Measurements from ENCODE around the gene TPPP. TPM values are rescaled to one million over a fixed set of nuclear protein-coding genes. Genes with fewer than 3 reads are reported as not detected.

The TPPP gene
- total RNA-seq, 2 experiments from 2014 or later: 0.53 to 0.55 TPM

- Mint-ChIP-seq H3K36me3 (peaks cover 18% of the 10 kb centered on the region), H3K4me1 (ENCODE audit: low read depth) (no peaks in the 10 kb centered on the region), H3K9me3 (no peaks in the 10 kb centered on the region), H3K27me3 (no peaks in the 10 kb centered on the region), H3K27ac (no peak overlapping the region), H3K4me3 (no peak overlapping the region)
- POLR2A ChIA-PET: no interaction called here
- CTCF ChIA-PET: no interaction called here
- intact Hi-C loops (cut with micrococcal nuclease): no loop called here
- DNase-seq: no peak
Measured at GRCh38 chr5:627840-628239, 65.3 kb downstream of the TPPP start.

- ChIA-PET CTCF (no interaction called here), POLR2A (no interaction called here)
- Mint-ChIP-seq H3K27me3 (no peaks in the 10 kb centered on the region), H3K4me1 (ENCODE audit: low read depth) (no peaks in the 10 kb centered on the region), H3K36me3 (peaks cover 22% of the 10 kb centered on the region), H3K27ac (no peak overlapping the region), H3K4me3 (no peak overlapping the region), H3K9me3 (no peaks in the 10 kb centered on the region)
- no peak for DNase-seq
- intact Hi-C loops (cut with micrococcal nuclease): no loop called here
Measured at GRCh38 chr5:626850-627249, 66.3 kb downstream of the TPPP start.

GRCh38 chr5:625516-625915 lies 67.6 kb downstream of the TPPP start:
- no peaks in the 10 kb centered on the region for H3K9me3 Mint-ChIP-seq
- no peaks in the 10 kb centered on the region for H3K27me3 Mint-ChIP-seq
- peaks cover 28% of the 10 kb centered on the region for H3K36me3 Mint-ChIP-seq
- no peak overlapping the region for H3K27ac Mint-ChIP-seq
- CTCF ChIA-PET: no interaction called here
- DNase-seq: no peak
- H3K4me3 Mint-ChIP-seq: no peak overlapping the region
- intact Hi-C loops (cut with micrococcal nuclease): no loop called here
- POLR2A ChIA-PET: no interaction called here
- H3K4me1 Mint-ChIP-seq (ENCODE audit: low read depth): no peaks in the 10 kb centered on the region

GRCh38 chr5:624951-625230 lies 68.3 kb downstream of the TPPP start:
- H3K9me3 Mint-ChIP-seq: no peaks in the 10 kb centered on the region
- peaks cover 32% of the 10 kb centered on the region for H3K36me3 Mint-ChIP-seq
- CTCF ChIA-PET: no interaction called here
- intact Hi-C loops (cut with micrococcal nuclease): no loop called here
- DNase-seq: no peak
- no peaks in the 10 kb centered on the region for H3K27me3 Mint-ChIP-seq
- no peak overlapping the region for H3K27ac Mint-ChIP-seq
- POLR2A ChIA-PET: no interaction called here
- H3K4me3 Mint-ChIP-seq: no peak overlapping the region
- H3K4me1 Mint-ChIP-seq (ENCODE audit: low read depth): no peaks in the 10 kb centered on the region

- Mint-ChIP-seq H3K4me3 (no peak overlapping the region), H3K4me1 (ENCODE audit: low read depth) (no peaks in the 10 kb centered on the region), H3K36me3 (peaks cover 36% of the 10 kb centered on the region), H3K27me3 (no peaks in the 10 kb centered on the region), H3K9me3 (no peaks in the 10 kb centered on the region), H3K27ac (no peak overlapping the region)
- DNase-seq: no peak
- ChIA-PET POLR2A (no interaction called here), CTCF (no interaction called here)
- intact Hi-C loops (cut with micrococcal nuclease): no loop called here
Measured at GRCh38 chr5:624118-624950, 68.8 kb downstream of the TPPP start.

- Mint-ChIP-seq H3K27ac (no peak overlapping the region), H3K4me1 (ENCODE audit: low read depth) (no peaks in the 10 kb centered on the region), H3K36me3 (peaks cover 35% of the 10 kb centered on the region), H3K4me3 (no peak overlapping the region), H3K9me3 (no peaks in the 10 kb centered on the region), H3K27me3 (no peaks in the 10 kb centered on the region)
- intact Hi-C loops (cut with micrococcal nuclease): no loop called here
- ChIA-PET CTCF (no interaction called here), POLR2A (no interaction called here)
- DNase-seq: no peak
Measured at GRCh38 chr5:623531-623930, 69.6 kb downstream of the TPPP start.

- POLR2A ChIA-PET: no interaction called here
- Mint-ChIP-seq H3K36me3 (peaks cover 38% of the 10 kb centered on the region), H3K27ac (no peak overlapping the region)
Measured at GRCh38 chr5:622946-623522, 70.1 kb downstream of the TPPP start.

GRCh38 chr5:622359-622758 lies 70.8 kb downstream of the TPPP start:
- H3K9me3 Mint-ChIP-seq: no peaks in the 10 kb centered on the region
- ChIA-PET POLR2A (no interaction called here), CTCF (no interaction called here)
- H3K27me3 Mint-ChIP-seq: no peaks in the 10 kb centered on the region
- no peak overlapping the region for H3K4me3 Mint-ChIP-seq
- no peak for DNase-seq
- peaks cover 35% of the 10 kb centered on the region for H3K36me3 Mint-ChIP-seq
- H3K4me1 Mint-ChIP-seq (ENCODE audit: low read depth): no peaks in the 10 kb centered on the region
- no peak overlapping the region for H3K27ac Mint-ChIP-seq
- intact Hi-C loops (cut with micrococcal nuclease): no loop called here

More at GRCh38 chr5:622946-623522, 70.1 kb downstream of the TPPP start:
- no peak overlapping the region for H3K4me3 Mint-ChIP-seq
- DNase-seq: no peak
- no peaks in the 10 kb centered on the region for H3K4me1 Mint-ChIP-seq (ENCODE audit: low read depth)
- no peaks in the 10 kb centered on the region for H3K27me3 Mint-ChIP-seq
- CTCF ChIA-PET: no interaction called here
- intact Hi-C loops (cut with micrococcal nuclease): no loop called here
- no peaks in the 10 kb centered on the region for H3K9me3 Mint-ChIP-seq

- ChIA-PET POLR2A (no interaction called here), CTCF (no interaction called here)
- Mint-ChIP-seq H3K36me3 (peaks cover 39% of the 10 kb centered on the region), H3K27ac (no peak overlapping the region), H3K4me3 (no peak overlapping the region), H3K9me3 (no peaks in the 10 kb centered on the region), H3K27me3 (no peaks in the 10 kb centered on the region), H3K4me1 (ENCODE audit: low read depth) (peaks cover 2% of the 10 kb centered on the region)
- DNase-seq: no peak
- intact Hi-C loops (cut with micrococcal nuclease): no loop called here
Measured at GRCh38 chr5:621341-621761, 71.8 kb downstream of the TPPP start.

GRCh38 chr5:620586-621180 lies 72.5 kb downstream of the TPPP start:
- DNase-seq: no peak
- H3K36me3 Mint-ChIP-seq: peaks cover 36% of the 10 kb centered on the region
- H3K27ac Mint-ChIP-seq: no peak overlapping the region
- ChIA-PET POLR2A (no interaction called here), CTCF (no interaction called here)
- no peaks in the 10 kb centered on the region for H3K9me3 Mint-ChIP-seq
- no peak overlapping the region for H3K4me3 Mint-ChIP-seq
- intact Hi-C loops (cut with micrococcal nuclease): no loop called here
- H3K27me3 Mint-ChIP-seq: no peaks in the 10 kb centered on the region
- peaks cover 4% of the 10 kb centered on the region for H3K4me1 Mint-ChIP-seq (ENCODE audit: low read depth)

GRCh38 chr5:620152-620551 lies 73.0 kb downstream of the TPPP start:
- Mint-ChIP-seq H3K4me3 (no peak overlapping the region), H3K4me1 (ENCODE audit: low read depth) (peaks cover 8% of the 10 kb centered on the region), H3K36me3 (peaks cover 38% of the 10 kb centered on the region), H3K27ac (no peak overlapping the region), H3K9me3 (peaks cover 4% of the 10 kb centered on the region), H3K27me3 (no peaks in the 10 kb centered on the region)
- ChIA-PET POLR2A (no interaction called here), CTCF (no interaction called here)
- no peak for DNase-seq
- intact Hi-C loops (cut with micrococcal nuclease): no loop called here

GRCh38 chr5:619444-619843 lies 73.7 kb downstream of the TPPP start:
- intact Hi-C loops (cut with micrococcal nuclease): no loop called here
- Mint-ChIP-seq H3K4me1 (ENCODE audit: low read depth) (peaks cover 13% of the 10 kb centered on the region), H3K9me3 (peaks cover 4% of the 10 kb centered on the region), H3K27me3 (no peaks in the 10 kb centered on the region), H3K36me3 (peaks cover 38% of the 10 kb centered on the region), H3K27ac (no peak overlapping the region), H3K4me3 (no peak overlapping the region)
- ChIA-PET POLR2A (no interaction called here), CTCF (no interaction called here)
- no peak for DNase-seq

GRCh38 chr5:618450-618849 lies 74.7 kb downstream of the TPPP start:
- CTCF ChIA-PET: no interaction called here
- intact Hi-C loops (cut with micrococcal nuclease): no loop called here
- Mint-ChIP-seq H3K36me3 (peaks cover 39% of the 10 kb centered on the region), H3K9me3 (peaks cover 4% of the 10 kb centered on the region), H3K27me3 (no peaks in the 10 kb centered on the region), H3K27ac (no peak overlapping the region), H3K4me1 (ENCODE audit: low read depth) (peaks cover 22% of the 10 kb centered on the region), H3K4me3 (no peak overlapping the region)
- no peak for DNase-seq
- POLR2A ChIA-PET: no interaction called here
